ENCODE results near the gene GPR160. TPM values are rescaled to one million over a fixed set of nuclear protein-coding genes. Genes with fewer than 3 reads are reported as not detected.

The GPR160 gene
- polyA plus RNA-seq, 1 donor from 2014 or later = 4.0 TPM

- Histone ChIP-seq H3K9me3 (ENCODE audit: low read length) (no peaks in the 10 kb centered on the region), H3K27ac (ENCODE audit: low read length) (no peak overlapping the region), H3K27me3 (ENCODE audit: insufficient read depth, low read depth, low read length) (no peaks in the 10 kb centered on the region), H3K9me2 (ENCODE audit: insufficient read depth, low read length) (no peaks in the 10 kb centered on the region), H2AFZ (ENCODE audit: low read depth, low read length) (no peak overlapping the region), H3K79me2 (replicated peaks; ENCODE audit: insufficient read depth, low read length) (no peaks in the 10 kb centered on the region), H3K36me3 (ENCODE audit: insufficient read depth, low read length) (peaks cover 11% of the 10 kb centered on the region), H4K20me1 (ENCODE audit: insufficient read depth) (no peaks in the 10 kb centered on the region), H3F3A (ENCODE audit: insufficient read depth, low read length, poor library complexity, severe bottlenecking) (no peaks in the 10 kb centered on the region), H3K9ac (ENCODE audit: low read length) (no peak overlapping the region), H3K4me3 (ENCODE audit: low read length) (no peak overlapping the region), H3K4me2 (ENCODE audit: low read length) (no peak overlapping the region)
- TF ChIP-seq SMC3 (conservative IDR thresholded peaks at IDR 0.05; ENCODE audit: poor library complexity) (no peak), EZH2 (IDR thresholded peaks at IDR 0.05; ENCODE audit: borderline replicate concordance, insufficient read depth, low read length, poor library complexity, severe bottlenecking) (no peak), POLR2AphosphoS5 (IDR thresholded peaks at IDR 0.05) (no peak), TAF1 (IDR thresholded peaks at IDR 0.05; ENCODE audit: low read depth) (no peak), CTCF (IDR thresholded peaks at IDR 0.05; ENCODE audit: poor library complexity, severe bottlenecking) (no peak), EP300 (conservative IDR thresholded peaks at IDR 0.05; ENCODE audit: poor library complexity, severe bottlenecking) (no peak), MXI1 (conservative IDR thresholded peaks at IDR 0.05; ENCODE audit: poor library complexity, severe bottlenecking) (no peak), RAD21 (conservative IDR thresholded peaks at IDR 0.05) (no peak), REST (IDR thresholded peaks at IDR 0.05; ENCODE audit: borderline replicate concordance) (no peak)
Measured at GRCh38 chr3:170095771-170096170, 58.0 kb downstream of the GPR160 start.

- no peak overlapping the region for H3K4me3 ChIP-seq (ENCODE audit: low read length)
- H3K27me3 ChIP-seq (ENCODE audit: insufficient read depth, low read depth, low read length) = no peaks in the 10 kb centered on the region
- no peaks in the 10 kb centered on the region for H4K20me1 ChIP-seq (ENCODE audit: insufficient read depth)
- no peaks in the 10 kb centered on the region for H3K79me2 ChIP-seq (replicated peaks; ENCODE audit: insufficient read depth, low read length)
- no peak overlapping the region for H3K27ac ChIP-seq (ENCODE audit: low read length)
- no peak for TF ChIP-seq EP300 (conservative IDR thresholded peaks at IDR 0.05; ENCODE audit: poor library complexity, severe bottlenecking)
- no peak overlapping the region for H2AFZ ChIP-seq (ENCODE audit: low read depth, low read length)
- H3K36me3 ChIP-seq (ENCODE audit: insufficient read depth, low read length) = peaks cover 11% of the 10 kb centered on the region
- no peak overlapping the region for H3K4me2 ChIP-seq (ENCODE audit: low read length)
- H3K9ac ChIP-seq (ENCODE audit: low read length) = no peak overlapping the region
- no peaks in the 10 kb centered on the region for H3F3A ChIP-seq (ENCODE audit: insufficient read depth, low read length, poor library complexity, severe bottlenecking)
- H3K9me3 ChIP-seq (ENCODE audit: low read length) = no peaks in the 10 kb centered on the region
- no peaks in the 10 kb centered on the region for H3K9me2 ChIP-seq (ENCODE audit: insufficient read depth, low read length)
Measured at GRCh38 chr3:170096342-170096741, 58.5 kb downstream of the GPR160 start.

GRCh38 chr3:170098753-170099152 lies 61.0 kb downstream of the GPR160 start:
- Histone ChIP-seq H3K9me2 (ENCODE audit: insufficient read depth, low read length) (no peaks in the 10 kb centered on the region), H4K20me1 (ENCODE audit: insufficient read depth) (no peaks in the 10 kb centered on the region), H3K9me3 (ENCODE audit: low read length) (no peaks in the 10 kb centered on the region), H3K4me3 (ENCODE audit: low read length) (no peak overlapping the region), H3K4me2 (ENCODE audit: low read length) (no peak overlapping the region), H3K36me3 (ENCODE audit: insufficient read depth, low read length) (peaks cover 12% of the 10 kb centered on the region), H3K9ac (ENCODE audit: low read length) (no peak overlapping the region), H3K27me3 (ENCODE audit: insufficient read depth, low read depth, low read length) (no peaks in the 10 kb centered on the region), H3K27ac (ENCODE audit: low read length) (no peak overlapping the region), H3K79me2 (replicated peaks; ENCODE audit: insufficient read depth, low read length) (no peaks in the 10 kb centered on the region), H3F3A (ENCODE audit: insufficient read depth, low read length, poor library complexity, severe bottlenecking) (no peaks in the 10 kb centered on the region), H2AFZ (ENCODE audit: low read depth, low read length) (no peak overlapping the region)
- TF ChIP-seq REST (IDR thresholded peaks at IDR 0.05; ENCODE audit: borderline replicate concordance) (no peak), TAF1 (IDR thresholded peaks at IDR 0.05; ENCODE audit: low read depth) (no peak), EP300 (conservative IDR thresholded peaks at IDR 0.05; ENCODE audit: poor library complexity, severe bottlenecking) (no peak), EZH2 (IDR thresholded peaks at IDR 0.05; ENCODE audit: borderline replicate concordance, insufficient read depth, low read length, poor library complexity, severe bottlenecking) (no peak), SMC3 (conservative IDR thresholded peaks at IDR 0.05; ENCODE audit: poor library complexity) (no peak), MXI1 (conservative IDR thresholded peaks at IDR 0.05; ENCODE audit: poor library complexity, severe bottlenecking) (no peak), RAD21 (conservative IDR thresholded peaks at IDR 0.05) (no peak)
